ENCODE measurements around the gene FHDC1.
"Not testable (repeated sequence)": the region's sequence is repeated elsewhere in the genome, so short reads cannot be mapped to it uniquely, and the experiment has no call there.

Gene FHDC1

GRCh38 chr4:152935631-152936445 is at the start of gene FHDC1:
TSS of gene FHDC1 (plus strand) at chr4:152936323. CDS start at chr4:152943058, 6,735 bp downstream.
- TF ChIP-seq CTCF (IDR thresholded peaks at IDR 0.05; ENCODE audit: control insufficient read depth, insufficient read depth, low read depth, low read length, missing control alignments), result no peak
- DNase-seq (ENCODE audit: low read depth), result no peak
- peak within 1 kb of the TSS; percentile 66 for H3K4me3 ChIP-seq (ENCODE audit: control insufficient read depth, low read depth, low read length)

- no peak overlapping the region for H3K4me3 ChIP-seq (ENCODE audit: control insufficient read depth, low read depth, low read length)
- no peak for TF ChIP-seq CTCF (IDR thresholded peaks at IDR 0.05; ENCODE audit: control insufficient read depth, insufficient read depth, low read depth, low read length, missing control alignments)
- no peak for DNase-seq (ENCODE audit: low read depth)
These were observed 48.1 kb upstream of the FHDC1 start for GRCh38 chr4:152887981-152888380.

- DNase-seq (ENCODE audit: low read depth), result no peak
- no peak for TF ChIP-seq CTCF (IDR thresholded peaks at IDR 0.05; ENCODE audit: control insufficient read depth, insufficient read depth, low read depth, low read length, missing control alignments)
- no peak overlapping the region for H3K4me3 ChIP-seq (ENCODE audit: control insufficient read depth, low read depth, low read length)
These were observed 43.1 kb upstream of the FHDC1 start for GRCh38 chr4:152892974-152893373.

- H3K4me3 ChIP-seq (ENCODE audit: control insufficient read depth, low read depth, low read length), result no peak overlapping the region
- no peak for TF ChIP-seq CTCF (IDR thresholded peaks at IDR 0.05; ENCODE audit: control insufficient read depth, insufficient read depth, low read depth, low read length, missing control alignments)
- DNase-seq (ENCODE audit: low read depth), result no peak
These were observed 41.5 kb upstream of the FHDC1 start for GRCh38 chr4:152894673-152895072.

- TF ChIP-seq CTCF (IDR thresholded peaks at IDR 0.05; ENCODE audit: control insufficient read depth, insufficient read depth, low read depth, low read length, missing control alignments), result no peak
- DNase-seq (ENCODE audit: low read depth), result peak; percentile 11
These were observed 39.3 kb upstream of the FHDC1 start for GRCh38 chr4:152896811-152897210.

GRCh38 chr4:152898133-152898532 is 38.0 kb upstream of the FHDC1 start:
- not testable (repeated sequence) for DNase-seq (ENCODE audit: low read depth); H3K4me3 ChIP-seq (ENCODE audit: control insufficient read depth, low read depth, low read length)

More at GRCh38 chr4:152896811-152897210, 39.3 kb upstream of the FHDC1 start:
- H3K4me3 ChIP-seq (ENCODE audit: control insufficient read depth, low read depth, low read length), result no peak overlapping the region

GRCh38 chr4:152898606-152899005 is 37.5 kb upstream of the FHDC1 start:
- DNase-seq (ENCODE audit: low read depth), result no peak
- TF ChIP-seq CTCF (IDR thresholded peaks at IDR 0.05; ENCODE audit: control insufficient read depth, insufficient read depth, low read depth, low read length, missing control alignments), result no peak
- H3K4me3 ChIP-seq (ENCODE audit: control insufficient read depth, low read depth, low read length), result no peak overlapping the region

Data from AG09309 (cell line).